HEK293 (cell line): ENCODE measurements around the gene MUCL3.
A peak's percentile ranks its signal among the peaks of the same experiment; 100 is the strongest.

Experiments
- EGR2 ChIP-seq: fragments of 450-650 bp; formaldehyde crosslinking; IDR thresholded peaks from 2 replicates; pipeline ENCODE4 v1.5.1; 2016; ENCODE audit warnings: low read depth, missing biosample characterization, missing genetic modification characterization
- GLIS2 ChIP-seq: fragments of 450-650 bp; formaldehyde crosslinking; IDR thresholded peaks from 2 replicates; pipeline ENCODE4 v1.5.1; 2016; ENCODE audit warnings: missing biosample characterization, missing genetic modification characterization
- HOXD13 ChIP-seq: sonication (generic); formaldehyde crosslinking; IDR thresholded peaks from 2 replicates; pipeline ENCODE4 v1.8.0; 2022; ENCODE audit warnings: missing genetic modification reagents, borderline replicate concordance
- KLF8 ChIP-seq: fragments of 450-650 bp; formaldehyde crosslinking; IDR thresholded peaks from 2 replicates; pipeline ENCODE4 v1.5.1; 2016; ENCODE audit warnings: missing biosample characterization, missing genetic modification characterization
- MEIS1 ChIP-seq: sonication (generic); formaldehyde crosslinking; IDR thresholded peaks from 2 replicates; pipeline ENCODE4 v1.8.1; 2022; ENCODE audit warnings: missing genetic modification reagents, mild to moderate bottlenecking, borderline replicate concordance
- REPIN1 ChIP-seq: fragments of 450-650 bp; formaldehyde crosslinking; IDR thresholded peaks from 2 replicates; pipeline ENCODE4 v1.5.1; 2017; ENCODE audit warnings: missing biosample characterization, missing genetic modification characterization, low read depth
- SETDB1 ChIP-seq: IDR thresholded peaks from one replicate; pipeline ENCODE4 v1.6.1; 2017; ENCODE audit warnings: mild to moderate bottlenecking, low read length, moderate library complexity, mixed read lengths; ENCODE audit not compliant: insufficient read length
- SP7 ChIP-seq: fragments of 450-650 bp; formaldehyde crosslinking; IDR thresholded peaks from 2 replicates; pipeline ENCODE4 v1.5.1; 2016; ENCODE audit warnings: missing biosample characterization, missing genetic modification characterization
- ZBTB21 ChIP-seq: fragments of 450-650 bp; formaldehyde crosslinking; IDR thresholded peaks from 2 replicates; pipeline ENCODE4 v1.5.1; 2017; ENCODE audit warnings: missing biosample characterization, missing genetic modification characterization
- ZNF10 ChIP-seq: fragments of 450-650 bp; formaldehyde crosslinking; IDR thresholded peaks from 2 replicates; pipeline ENCODE4 v1.5.1; 2017; ENCODE audit warnings: missing biosample characterization, missing genetic modification characterization
- ZNF114 ChIP-seq: fragments of 450-650 bp; formaldehyde crosslinking; IDR thresholded peaks from 2 replicates; pipeline ENCODE4 v1.5.0; 2017; ENCODE audit warnings: missing biosample characterization, missing genetic modification characterization
- ZNF138 ChIP-seq: fragments of 450-650 bp; formaldehyde crosslinking; IDR thresholded peaks from 2 replicates; pipeline ENCODE4 v1.5.1; 2016; ENCODE audit warnings: missing biosample characterization, missing genetic modification characterization, borderline replicate concordance
- ZNF202 ChIP-seq: fragments of 450-650 bp; formaldehyde crosslinking; IDR thresholded peaks from 2 replicates; pipeline ENCODE4 v1.5.1; 2016; ENCODE audit warnings: missing biosample characterization, missing genetic modification characterization, borderline replicate concordance
- ZNF24 ChIP-seq: fragments of 450-650 bp; formaldehyde crosslinking; IDR thresholded peaks from 2 replicates; pipeline ENCODE4 v1.5.1; 2016; ENCODE audit warnings: missing biosample characterization, missing genetic modification characterization
- ZNF266 ChIP-seq: fragments of 450-650 bp; formaldehyde crosslinking; IDR thresholded peaks from 2 replicates; pipeline ENCODE4 v1.5.1; 2016; ENCODE audit warnings: missing biosample characterization, missing genetic modification characterization, low read depth
- ZNF311 ChIP-seq: fragments of 450-650 bp; formaldehyde crosslinking; IDR thresholded peaks from 2 replicates; pipeline ENCODE4 v1.5.1; 2017; ENCODE audit warnings: missing biosample characterization, missing genetic modification characterization, borderline replicate concordance
- ZNF350 ChIP-seq: fragments of 450-650 bp; formaldehyde crosslinking; IDR thresholded peaks from 2 replicates; pipeline ENCODE4 v1.5.0; 2017; ENCODE audit warnings: missing biosample characterization, mild to moderate bottlenecking, missing genetic modification characterization
- ZNF530 ChIP-seq: fragments of 450-650 bp; formaldehyde crosslinking; IDR thresholded peaks from 2 replicates; pipeline ENCODE4 v1.5.1; 2016; ENCODE audit warnings: low read depth, missing biosample characterization, missing genetic modification characterization
- ZNF558 ChIP-seq: fragments of 450-650 bp; formaldehyde crosslinking; IDR thresholded peaks from 2 replicates; pipeline ENCODE4 v1.5.1; 2016; ENCODE audit warnings: missing biosample characterization, missing genetic modification characterization
- ZNF626 ChIP-seq: fragments of 450-650 bp; sonication (Bioruptor Pico); formaldehyde crosslinking; IDR thresholded peaks from 2 replicates; pipeline ENCODE4 v1.5.1; 2018; ENCODE audit warnings: missing biosample characterization, missing genetic modification characterization, inconsistent platforms
- ZNF654 ChIP-seq: fragments of 450-650 bp; formaldehyde crosslinking; IDR thresholded peaks from 2 replicates; pipeline ENCODE4 v1.5.1; 2016; ENCODE audit warnings: low read depth, missing biosample characterization, missing genetic modification characterization
- ZNF677 ChIP-seq: fragments of 450-650 bp; IDR thresholded peaks from 2 replicates; pipeline ENCODE4 v1.5.0; 2018; ENCODE audit warnings: missing biosample characterization, mild to moderate bottlenecking, missing genetic modification characterization, moderate library complexity
- ZNF701 ChIP-seq: fragments of 450-650 bp; formaldehyde crosslinking; IDR thresholded peaks from 2 replicates; pipeline ENCODE4 v1.5.1; 2016; ENCODE audit warnings: missing biosample characterization, missing genetic modification characterization
- ZNF76 ChIP-seq: fragments of 450-650 bp; formaldehyde crosslinking; IDR thresholded peaks from 2 replicates; pipeline ENCODE4; 2016; ENCODE audit warnings: low read depth, missing biosample characterization, missing genetic modification characterization, borderline replicate concordance
- ZNF785 ChIP-seq: fragments of 450-650 bp; formaldehyde crosslinking; IDR thresholded peaks from 2 replicates; pipeline ENCODE4 v1.5.1; 2016; ENCODE audit warnings: missing biosample characterization, missing genetic modification characterization
- TF ChIP-seq, protein P1 (sequence below): fragments of 450-650 bp; formaldehyde crosslinking; IDR thresholded peaks from 2 replicates; pipeline ENCODE4 v1.5.1; 2016; ENCODE audit warnings: missing biosample characterization, missing genetic modification characterization
- TF ChIP-seq, protein P2 (sequence below): fragments of 450-650 bp; formaldehyde crosslinking; IDR thresholded peaks from 2 replicates; pipeline ENCODE4 v1.5.1; 2016; ENCODE audit warnings: missing biosample characterization, missing genetic modification characterization
- TF ChIP-seq, protein P3 (sequence below): fragments of 450-650 bp; formaldehyde crosslinking; IDR thresholded peaks from 2 replicates; pipeline ENCODE4; 2016; ENCODE audit warnings: missing biosample characterization, missing genetic modification characterization
- TF ChIP-seq, protein P4 (sequence below): fragments of 450-650 bp; formaldehyde crosslinking; IDR thresholded peaks from 2 replicates; pipeline ENCODE4 v1.5.1; 2017; ENCODE audit warnings: missing biosample characterization, missing genetic modification characterization
- TF ChIP-seq, protein P5 (sequence below): fragments of 450-650 bp; formaldehyde crosslinking; IDR thresholded peaks from 2 replicates; pipeline ENCODE4 v1.5.1; 2017; ENCODE audit warnings: missing biosample characterization, mild to moderate bottlenecking, missing genetic modification characterization, moderate library complexity

Gene MUCL3

DNA sequence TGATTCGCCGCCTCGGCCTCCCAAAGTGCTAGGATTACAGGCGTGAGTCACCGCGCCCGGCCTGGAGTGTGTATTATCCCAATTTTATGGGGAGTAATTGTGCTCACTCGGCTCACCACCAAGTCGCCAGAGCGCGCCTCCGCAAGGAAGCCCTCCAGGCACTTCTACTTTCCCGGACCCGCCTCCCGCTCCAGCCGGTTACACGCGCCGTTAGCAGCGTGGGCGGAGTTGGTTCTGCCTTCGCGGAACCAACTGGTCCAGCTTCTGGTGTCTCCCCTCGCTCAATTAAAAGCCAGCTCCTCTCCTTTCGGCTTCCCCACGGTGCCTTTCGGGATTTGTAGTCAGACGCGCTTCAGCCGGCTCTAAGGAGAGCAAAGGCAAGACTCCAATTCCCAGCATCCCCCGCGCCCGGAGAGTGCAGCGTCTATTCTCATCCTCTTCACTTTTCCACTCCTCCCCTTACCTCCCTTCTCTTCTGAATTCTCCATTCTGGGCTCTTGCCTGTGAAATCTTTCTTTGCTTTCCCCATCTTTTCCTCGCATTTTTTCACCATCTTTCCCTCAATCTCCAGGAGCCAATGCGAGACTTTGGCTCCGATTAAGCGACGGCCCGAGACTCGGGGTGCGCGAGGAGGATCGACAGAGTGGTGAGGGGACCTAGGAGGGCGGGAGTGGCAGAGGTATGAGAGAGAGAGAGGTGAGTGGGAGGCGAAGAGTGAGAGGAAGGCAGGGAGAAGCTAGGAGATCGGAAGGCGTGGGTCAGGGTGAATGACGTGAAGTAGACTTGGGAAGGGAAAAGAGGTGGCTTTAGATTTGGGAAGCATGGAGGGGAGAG, 32.8 kb upstream of the MUCL3 start, which contains the start of gene GTF2H4 (continued):
- TF ChIP-seq ZNF311 (tag by site-specific recombination) (no peak), ZNF266 (0 out of 2 replicates have a peak, but pooled peaks have one; percentile 0), ZNF138 (tag by site-specific recombination) (no peak), REPIN1 (peak; percentile 92), HOXD13 (CRISPR knock-in tag) (0 out of 2 replicates have a peak, but pooled peaks have one; percentile 23), ZNF24 (tag by site-specific recombination) (peak; percentile 95), GLIS2 (tag by site-specific recombination) (peak; percentile 66), SETDB1 (peak; percentile 16), ZNF626 (no peak), ZNF654 (peak; percentile 17; the same call in 1 of the 2 replicates), ZNF114 (tag by site-specific recombination) (0 out of 2 replicates have a peak, but pooled peaks have one; percentile 31), ZNF677 (no peak), EGR2 (tag by site-specific recombination) (peak; percentile 93), ZNF350 (tag by site-specific recombination) (no peak), ZBTB21 (tag by site-specific recombination) (peak; percentile 80), ZNF558 (tag by site-specific recombination) (peak; percentile 30), ZNF785 (tag by site-specific recombination) (peak; percentile 98; the same call in 1 of the 2 replicates), ZNF701 (no peak), ZNF202 (tag by site-specific recombination) (no peak), SP7 (tag by site-specific recombination) (peak; percentile 97), ZNF76 (tag by site-specific recombination) (peak; percentile 99), ZNF10 (tag by site-specific recombination) (peak; percentile 96), ZNF530 (tag by site-specific recombination) (no peak), MEIS1 (no peak), KLF8 (tag by site-specific recombination) (peak; percentile 100)
- TF ChIP-seq, protein P1, sequence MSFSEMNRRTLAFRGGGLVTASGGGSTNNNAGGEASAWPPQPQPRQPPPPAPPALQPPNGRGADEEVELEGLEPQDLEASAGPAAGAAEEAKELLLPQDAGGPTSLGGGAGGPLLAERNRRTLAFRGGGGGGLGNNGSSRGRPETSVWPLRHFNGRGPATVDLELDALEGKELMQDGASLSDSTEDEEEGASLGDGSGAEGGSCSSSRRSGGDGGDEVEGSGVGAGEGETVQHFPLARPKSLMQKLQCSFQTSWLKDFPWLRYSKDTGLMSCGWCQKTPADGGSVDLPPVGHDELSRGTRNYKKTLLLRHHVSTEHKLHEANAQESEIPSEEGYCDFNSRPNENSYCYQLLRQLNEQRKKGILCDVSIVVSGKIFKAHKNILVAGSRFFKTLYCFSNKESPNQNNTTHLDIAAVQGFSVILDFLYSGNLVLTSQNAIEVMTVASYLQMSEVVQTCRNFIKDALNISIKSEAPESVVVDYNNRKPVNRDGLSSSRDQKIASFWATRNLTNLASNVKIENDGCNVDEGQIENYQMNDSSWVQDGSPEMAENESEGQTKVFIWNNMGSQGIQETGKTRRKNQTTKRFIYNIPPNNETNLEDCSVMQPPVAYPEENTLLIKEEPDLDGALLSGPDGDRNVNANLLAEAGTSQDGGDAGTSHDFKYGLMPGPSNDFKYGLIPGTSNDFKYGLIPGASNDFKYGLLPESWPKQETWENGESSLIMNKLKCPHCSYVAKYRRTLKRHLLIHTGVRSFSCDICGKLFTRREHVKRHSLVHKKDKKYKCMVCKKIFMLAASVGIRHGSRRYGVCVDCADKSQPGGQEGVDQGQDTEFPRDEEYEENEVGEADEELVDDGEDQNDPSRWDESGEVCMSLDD (tag by site-specific recombination), result peak; percentile 93
- TF ChIP-seq, protein P2, sequence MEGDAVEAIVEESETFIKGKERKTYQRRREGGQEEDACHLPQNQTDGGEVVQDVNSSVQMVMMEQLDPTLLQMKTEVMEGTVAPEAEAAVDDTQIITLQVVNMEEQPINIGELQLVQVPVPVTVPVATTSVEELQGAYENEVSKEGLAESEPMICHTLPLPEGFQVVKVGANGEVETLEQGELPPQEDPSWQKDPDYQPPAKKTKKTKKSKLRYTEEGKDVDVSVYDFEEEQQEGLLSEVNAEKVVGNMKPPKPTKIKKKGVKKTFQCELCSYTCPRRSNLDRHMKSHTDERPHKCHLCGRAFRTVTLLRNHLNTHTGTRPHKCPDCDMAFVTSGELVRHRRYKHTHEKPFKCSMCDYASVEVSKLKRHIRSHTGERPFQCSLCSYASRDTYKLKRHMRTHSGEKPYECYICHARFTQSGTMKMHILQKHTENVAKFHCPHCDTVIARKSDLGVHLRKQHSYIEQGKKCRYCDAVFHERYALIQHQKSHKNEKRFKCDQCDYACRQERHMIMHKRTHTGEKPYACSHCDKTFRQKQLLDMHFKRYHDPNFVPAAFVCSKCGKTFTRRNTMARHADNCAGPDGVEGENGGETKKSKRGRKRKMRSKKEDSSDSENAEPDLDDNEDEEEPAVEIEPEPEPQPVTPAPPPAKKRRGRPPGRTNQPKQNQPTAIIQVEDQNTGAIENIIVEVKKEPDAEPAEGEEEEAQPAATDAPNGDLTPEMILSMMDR, result peak; percentile 52; the same call in 1 of the 2 replicates
- TF ChIP-seq, protein P3, sequence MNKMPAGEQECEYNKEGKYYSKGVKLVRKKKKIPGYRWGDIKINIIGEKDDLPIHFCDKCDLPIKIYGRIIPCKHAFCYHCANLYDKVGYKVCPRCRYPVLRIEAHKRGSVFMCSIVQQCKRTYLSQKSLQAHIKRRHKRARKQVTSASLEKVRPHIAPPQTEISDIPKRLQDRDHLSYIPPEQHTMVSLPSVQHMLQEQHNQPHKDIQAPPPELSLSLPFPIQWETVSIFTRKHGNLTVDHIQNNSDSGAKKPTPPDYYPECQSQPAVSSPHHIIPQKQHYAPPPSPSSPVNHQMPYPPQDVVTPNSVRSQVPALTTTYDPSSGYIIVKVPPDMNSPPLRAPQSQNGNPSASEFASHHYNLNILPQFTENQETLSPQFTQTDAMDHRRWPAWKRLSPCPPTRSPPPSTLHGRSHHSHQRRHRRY, result no peak
- TF ChIP-seq, protein P4, sequence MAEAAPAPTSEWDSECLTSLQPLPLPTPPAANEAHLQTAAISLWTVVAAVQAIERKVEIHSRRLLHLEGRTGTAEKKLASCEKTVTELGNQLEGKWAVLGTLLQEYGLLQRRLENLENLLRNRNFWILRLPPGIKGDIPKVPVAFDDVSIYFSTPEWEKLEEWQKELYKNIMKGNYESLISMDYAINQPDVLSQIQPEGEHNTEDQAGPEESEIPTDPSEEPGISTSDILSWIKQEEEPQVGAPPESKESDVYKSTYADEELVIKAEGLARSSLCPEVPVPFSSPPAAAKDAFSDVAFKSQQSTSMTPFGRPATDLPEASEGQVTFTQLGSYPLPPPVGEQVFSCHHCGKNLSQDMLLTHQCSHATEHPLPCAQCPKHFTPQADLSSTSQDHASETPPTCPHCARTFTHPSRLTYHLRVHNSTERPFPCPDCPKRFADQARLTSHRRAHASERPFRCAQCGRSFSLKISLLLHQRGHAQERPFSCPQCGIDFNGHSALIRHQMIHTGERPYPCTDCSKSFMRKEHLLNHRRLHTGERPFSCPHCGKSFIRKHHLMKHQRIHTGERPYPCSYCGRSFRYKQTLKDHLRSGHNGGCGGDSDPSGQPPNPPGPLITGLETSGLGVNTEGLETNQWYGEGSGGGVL (tag by site-specific recombination), result peak; percentile 83
- TF ChIP-seq, protein P5, sequence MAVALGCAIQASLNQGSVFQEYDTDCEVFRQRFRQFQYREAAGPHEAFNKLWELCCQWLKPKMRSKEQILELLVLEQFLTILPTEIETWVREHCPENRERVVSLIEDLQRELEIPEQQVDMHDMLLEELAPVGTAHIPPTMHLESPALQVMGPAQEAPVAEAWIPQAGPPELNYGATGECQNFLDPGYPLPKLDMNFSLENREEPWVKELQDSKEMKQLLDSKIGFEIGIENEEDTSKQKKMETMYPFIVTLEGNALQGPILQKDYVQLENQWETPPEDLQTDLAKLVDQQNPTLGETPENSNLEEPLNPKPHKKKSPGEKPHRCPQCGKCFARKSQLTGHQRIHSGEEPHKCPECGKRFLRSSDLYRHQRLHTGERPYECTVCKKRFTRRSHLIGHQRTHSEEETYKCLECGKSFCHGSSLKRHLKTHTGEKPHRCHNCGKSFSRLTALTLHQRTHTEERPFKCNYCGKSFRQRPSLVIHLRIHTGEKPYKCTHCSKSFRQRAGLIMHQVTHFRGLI (tag by site-specific recombination), result peak; percentile 47; the same call in 1 of the 2 replicates
